ENCODE data around the gene SLC16A10. TPM values are rescaled to one million over a fixed set of nuclear protein-coding genes. Genes with fewer than 3 reads are reported as not detected.
"Not testable (repeated sequence)": the region's sequence is repeated elsewhere in the genome, so short reads cannot be mapped to it uniquely, and the experiment has no call there.

The SLC16A10 gene
- polyA plus RNA-seq, 12 donors = 1.9 to 10.8 (median 6.2) TPM; not detected in 1

- DNase-seq = no peak
Measured at GRCh38 chr6:111211411-111212030, 124.2 kb downstream of the SLC16A10 start.

DNA sequence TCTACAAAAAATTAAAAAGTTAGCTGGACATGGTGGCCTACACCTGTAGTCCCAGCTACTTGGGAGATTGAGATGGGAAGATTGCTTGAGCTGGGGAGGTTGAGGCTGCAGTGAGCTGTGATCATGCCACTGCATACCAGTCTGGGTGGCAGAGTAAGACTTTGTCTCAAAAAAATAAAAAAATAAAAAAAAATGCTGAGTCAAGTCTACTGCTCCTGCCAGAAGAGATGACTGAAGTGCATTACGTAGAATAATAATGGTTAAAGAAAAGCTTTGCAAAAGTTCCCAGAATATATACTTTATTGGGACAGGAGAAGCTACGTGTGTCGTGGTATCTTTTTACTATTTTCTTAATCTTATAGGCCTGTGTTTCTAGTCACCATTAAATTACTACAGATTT, 125.3 kb downstream of the SLC16A10 start:
- DNase-seq = no peak

DNA sequence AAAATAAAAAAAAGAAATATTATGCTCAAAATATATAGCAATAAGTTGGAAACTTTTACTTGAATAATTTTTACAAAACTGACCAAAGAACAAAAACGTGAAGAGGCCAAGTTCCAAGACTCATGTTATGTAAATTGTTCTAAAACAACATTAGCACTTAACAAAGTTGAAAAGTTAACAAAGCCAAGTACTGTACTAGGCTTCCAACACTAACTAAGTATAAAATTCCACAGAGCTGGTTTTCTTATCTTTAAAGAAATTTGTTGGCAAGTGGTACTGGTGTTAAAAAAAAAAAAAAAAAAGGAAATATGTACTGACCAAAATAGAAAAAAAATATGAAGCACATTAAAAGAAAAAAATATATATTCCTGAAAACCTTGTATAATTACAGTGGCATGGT, 127.8 kb downstream of the SLC16A10 start:
- DNase-seq = no peak

DNA sequence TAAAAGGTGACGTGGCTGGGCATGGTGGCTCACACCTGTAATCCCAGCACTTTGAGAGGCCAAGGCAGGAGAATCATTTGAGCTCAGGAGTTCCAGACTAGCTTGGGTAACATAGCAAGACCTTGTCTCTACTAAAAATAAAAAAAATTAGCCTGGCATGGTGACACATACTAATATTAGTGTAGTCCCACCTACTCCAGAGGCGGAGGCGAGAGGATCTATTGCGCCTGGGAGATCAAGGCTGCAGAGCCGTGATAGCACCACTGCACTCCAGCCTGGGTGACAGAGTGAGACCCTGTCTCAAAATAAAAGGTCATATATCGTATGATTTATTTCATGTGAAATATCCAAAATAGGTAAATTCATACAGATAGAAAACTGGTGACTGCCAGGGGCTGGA, 132.5 kb downstream of the SLC16A10 start:
- DNase-seq = no peak

GRCh38 chr6:111220383-111221031, 133.2 kb downstream of the SLC16A10 start:
- no peak for DNase-seq

GRCh38 chr6:111221804-111222203, 134.5 kb downstream of the SLC16A10 start:
- no peak for DNase-seq

DNA sequence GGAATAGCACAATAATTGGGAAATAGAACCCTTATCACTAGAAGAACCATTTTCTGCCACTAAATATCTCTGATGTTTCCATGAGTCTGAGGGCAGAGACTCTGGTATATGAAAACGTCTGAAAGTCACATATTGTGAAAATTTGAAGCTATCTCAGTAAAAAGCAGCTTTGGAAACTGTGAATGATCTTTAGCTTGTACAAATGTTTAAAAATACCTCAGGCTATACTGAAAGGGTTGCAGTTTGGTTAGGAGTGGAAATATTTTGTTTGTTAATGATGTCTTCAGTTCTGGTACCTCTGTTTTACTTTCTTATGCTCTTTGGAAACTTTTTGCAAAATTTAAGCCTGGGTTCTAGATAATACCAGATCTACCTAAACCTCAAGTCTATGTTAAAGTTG, 135.0 kb downstream of the SLC16A10 start:
- no peak for DNase-seq

GRCh38 chr6:111228094-111228493, 140.8 kb downstream of the SLC16A10 start:
- DNase-seq = no peak

GRCh38 chr6:111230351-111231089, 143.2 kb downstream of the SLC16A10 start:
- no peak for DNase-seq

GRCh38 chr6:111231090-111231459, 143.8 kb downstream of the SLC16A10 start:
- no peak for DNase-seq

- DNase-seq = no peak
Measured at GRCh38 chr6:111237852-111238251, 150.5 kb downstream of the SLC16A10 start.

GRCh38 chr6:111238464-111239119, 151.3 kb downstream of the SLC16A10 start:
- DNase-seq = no peak

- no peak for DNase-seq
Measured at GRCh38 chr6:111239461-111239860, 152.2 kb downstream of the SLC16A10 start.

DNA sequence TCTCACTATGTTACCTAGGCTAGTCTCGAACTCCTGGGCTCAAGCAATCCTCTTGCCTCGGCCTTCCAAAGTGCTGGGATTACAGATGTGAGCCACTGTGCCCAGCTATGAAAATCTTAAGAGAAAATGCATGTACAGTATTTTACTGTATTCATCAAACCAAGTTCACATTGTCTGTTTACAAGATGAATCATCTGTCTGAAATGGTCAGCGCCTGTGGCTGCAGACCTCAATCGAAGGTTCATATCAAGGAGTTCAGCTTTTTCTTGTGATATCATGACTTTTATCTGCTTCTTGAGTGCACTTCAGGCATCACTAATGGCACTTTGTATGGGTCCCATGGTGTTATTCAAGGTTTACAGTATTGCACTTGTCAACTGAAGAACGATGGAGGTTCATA, 155.1 kb downstream of the SLC16A10 start:
- no peak for DNase-seq

DNA sequence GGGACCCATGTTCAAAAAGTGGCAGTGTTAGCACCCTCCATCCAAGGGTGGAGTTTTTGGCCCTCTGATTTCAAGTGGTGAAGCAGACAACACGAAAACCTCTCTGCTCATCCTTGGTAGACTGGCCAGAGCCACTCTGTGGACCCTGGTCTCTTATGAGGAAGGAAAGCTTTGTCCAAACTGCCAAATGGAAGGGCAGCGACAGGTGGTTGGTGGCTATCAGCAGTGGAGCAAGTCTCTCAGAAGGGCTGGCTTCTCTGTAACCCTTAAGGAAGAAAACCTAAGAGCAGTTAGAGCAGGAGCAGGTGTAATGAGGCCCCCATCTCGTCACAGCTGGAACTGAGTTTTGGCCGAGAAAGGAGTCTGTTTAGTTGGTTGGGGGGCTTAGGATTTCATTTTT, 155.8 kb downstream of the SLC16A10 start:
- DNase-seq = no peak

DNA sequence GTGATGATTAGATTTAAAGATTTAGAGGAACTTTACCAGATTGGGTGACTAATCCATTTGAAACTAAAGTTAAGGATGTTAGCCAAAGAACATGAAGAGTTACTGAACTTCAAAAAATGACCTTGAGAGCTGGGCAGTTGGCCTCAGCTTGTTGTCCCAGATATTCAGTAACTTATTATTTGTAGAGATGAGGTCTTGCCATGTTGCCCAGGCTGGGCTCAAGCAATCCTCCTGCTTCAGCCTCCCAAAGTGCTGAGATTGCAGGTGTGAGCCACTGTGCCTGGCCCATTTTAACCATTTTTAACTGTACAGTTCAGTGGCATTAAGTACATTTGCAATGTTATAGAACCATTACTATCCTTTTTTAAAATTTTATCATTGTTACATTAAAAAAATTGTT, 161.5 kb downstream of the SLC16A10 start:
- DNase-seq = no peak

- no peak for DNase-seq
Measured at GRCh38 chr6:111250791-111251354, 163.6 kb downstream of the SLC16A10 start.

DNA sequence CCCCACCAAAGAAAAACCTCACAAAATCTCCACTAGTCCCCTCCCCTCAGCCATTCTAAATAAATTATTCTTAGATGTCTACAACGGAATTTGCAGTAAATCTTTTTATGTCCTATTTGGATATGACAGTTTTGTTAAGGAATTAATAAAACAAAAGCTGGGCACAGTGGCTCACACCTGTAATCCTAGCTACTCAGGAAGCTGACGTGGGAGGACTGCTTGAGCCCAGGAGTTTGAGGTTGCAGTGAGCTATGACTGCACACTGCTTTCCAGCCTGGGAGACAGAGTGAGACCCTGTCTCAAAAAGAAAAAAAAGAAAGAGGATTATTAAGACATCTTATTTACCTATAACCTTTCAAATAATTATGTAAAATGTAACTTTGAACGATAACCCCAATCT, 165.4 kb downstream of the SLC16A10 start:
- DNase-seq = no peak

DNA sequence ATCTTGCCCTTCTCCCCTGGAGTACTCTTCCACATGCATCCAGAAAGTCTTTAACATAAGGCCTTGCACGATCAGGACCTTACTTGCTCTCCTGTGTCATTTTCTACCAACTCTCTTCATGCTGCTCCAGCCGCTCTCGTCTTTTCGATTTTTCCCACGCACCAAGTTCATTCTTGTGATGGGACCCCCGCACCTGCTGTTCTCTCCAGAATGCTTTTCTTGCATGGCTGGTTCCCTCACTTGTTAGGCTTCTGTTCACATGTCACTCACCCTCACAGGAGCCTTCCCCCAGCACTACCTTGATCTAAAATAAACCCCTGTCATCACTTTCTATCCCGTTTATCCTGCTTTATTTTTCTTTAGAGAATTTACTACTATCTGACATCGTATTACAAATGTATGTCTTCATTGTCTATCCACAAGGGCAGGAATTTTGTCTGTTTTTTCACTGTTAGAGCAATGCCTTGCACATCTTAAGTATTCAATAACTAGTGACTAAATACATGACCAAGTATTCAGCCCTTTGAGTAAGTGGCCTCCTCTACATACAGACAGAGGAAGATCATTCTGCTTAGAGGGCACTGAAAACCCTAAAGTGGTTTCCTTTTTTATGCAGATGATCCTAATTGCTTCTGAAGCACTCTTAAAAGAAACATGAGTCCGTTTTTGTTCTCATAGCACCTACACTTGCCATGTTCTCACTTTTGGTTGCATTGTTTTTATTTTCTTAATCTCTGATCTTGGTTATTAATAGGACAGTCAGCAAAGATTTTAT, 166.9 kb downstream of the SLC16A10 start:
- no peak for DNase-seq

GRCh38 chr6:111254779-111255166, 167.5 kb downstream of the SLC16A10 start:
- DNase-seq = no peak

DNA sequence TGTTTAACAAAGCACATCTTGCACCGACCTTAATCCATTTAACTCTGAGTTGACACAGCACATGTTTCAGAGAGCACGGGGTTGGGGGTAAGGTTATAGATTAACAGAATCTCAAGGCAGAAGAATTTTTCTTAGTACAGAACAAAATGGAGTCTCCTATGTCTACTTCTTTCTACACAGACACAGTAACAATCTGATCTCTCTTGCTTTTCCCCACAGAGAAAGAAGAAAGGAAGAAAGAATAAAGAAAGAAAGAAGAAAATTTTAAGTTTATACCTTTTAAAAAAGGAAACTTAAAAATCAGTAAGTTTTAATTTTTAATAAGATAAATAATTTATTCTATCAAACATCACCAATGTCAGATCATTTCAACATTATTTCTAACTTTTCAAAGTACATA, 168.5 kb downstream of the SLC16A10 start:
- DNase-seq = not testable (repeated sequence)

GRCh38 chr6:111256646-111257045, 169.3 kb downstream of the SLC16A10 start:
- DNase-seq = no peak

Measured in muscle of arm (tissue), 12 donors.